DND-41 (cell line): Measurements from ENCODE around the gene AP2A2.

Experiments used
- EZH2 ChIP-seq: IDR thresholded peaks from 3 replicates; pipeline ENCODE4 v1.6.1; 2012; ENCODE audit warnings: borderline replicate concordance, low read depth, mild to moderate bottlenecking, moderate library complexity, low read length, inconsistent platforms; ENCODE audit not compliant: severe bottlenecking
- TF ChIP-seq, protein P1 (sequence below): IDR thresholded peaks from 2 replicates; pipeline ENCODE4 v1.5.1; 2012; ENCODE audit warnings: borderline replicate concordance, low read length, moderate library complexity, mild to moderate bottlenecking; ENCODE audit not compliant: poor library complexity, severe bottlenecking; ENCODE audit errors: extremely low read depth

GRCh38 chr11:1038921-1039320 lies 113.3 kb downstream of the AP2A2 start:
- TF ChIP-seq, protein P1, sequence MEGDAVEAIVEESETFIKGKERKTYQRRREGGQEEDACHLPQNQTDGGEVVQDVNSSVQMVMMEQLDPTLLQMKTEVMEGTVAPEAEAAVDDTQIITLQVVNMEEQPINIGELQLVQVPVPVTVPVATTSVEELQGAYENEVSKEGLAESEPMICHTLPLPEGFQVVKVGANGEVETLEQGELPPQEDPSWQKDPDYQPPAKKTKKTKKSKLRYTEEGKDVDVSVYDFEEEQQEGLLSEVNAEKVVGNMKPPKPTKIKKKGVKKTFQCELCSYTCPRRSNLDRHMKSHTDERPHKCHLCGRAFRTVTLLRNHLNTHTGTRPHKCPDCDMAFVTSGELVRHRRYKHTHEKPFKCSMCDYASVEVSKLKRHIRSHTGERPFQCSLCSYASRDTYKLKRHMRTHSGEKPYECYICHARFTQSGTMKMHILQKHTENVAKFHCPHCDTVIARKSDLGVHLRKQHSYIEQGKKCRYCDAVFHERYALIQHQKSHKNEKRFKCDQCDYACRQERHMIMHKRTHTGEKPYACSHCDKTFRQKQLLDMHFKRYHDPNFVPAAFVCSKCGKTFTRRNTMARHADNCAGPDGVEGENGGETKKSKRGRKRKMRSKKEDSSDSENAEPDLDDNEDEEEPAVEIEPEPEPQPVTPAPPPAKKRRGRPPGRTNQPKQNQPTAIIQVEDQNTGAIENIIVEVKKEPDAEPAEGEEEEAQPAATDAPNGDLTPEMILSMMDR: no peak
- no peak for TF ChIP-seq EZH2
